OCI-LY1 (cell line): ENCODE data around the gene ATG5.

Experiments
- CTCF ChIP-seq: fragments of 200-600 bp; sonication (generic), shearing (Covaris generic); IDR thresholded peaks from 2 replicates; pipeline ENCODE4 v1.5.1; 2017; ENCODE audit warnings: mild to moderate bottlenecking, antibody characterized with exemption, low read length, moderate library complexity, mixed read lengths
- EZH2 ChIP-seq: fragments of 200-600 bp; sonication (generic), shearing (Covaris generic); IDR thresholded peaks from 2 replicates; pipeline ENCODE4 v1.8.0; 2017; ENCODE audit warnings: borderline replicate concordance, mixed run types, mild to moderate bottlenecking, antibody characterized with exemption, low read length, moderate library complexity, mixed read lengths

- TF ChIP-seq CTCF (no peak), EZH2 (no peak)
These were observed 82.3 kb downstream of the ATG5 start for GRCh38 chr6:106243261-106243660.
